Stimulated activated naive CD8-positive, alpha-beta T cell treated with anti-CD3 and anti-CD28 coated beads, Interleukin-15, Interleukin-2, amounts not matched to agents 100 U/mL and 50 U/mL, for 24 hours (primary cell): ENCODE measurements around the gene PDE4D.
A peak's percentile ranks its signal among the peaks of the same experiment; 100 is the strongest.
"Not testable (repeated sequence)": the region's sequence is repeated elsewhere in the genome, so short reads cannot be mapped to it uniquely, and the experiment has no call there.

Experiments
- ATAC-seq: fragments of 150-1000 bp; cut with Tn5 transposase; one replicate; pipeline ENCODE4 v1.10.0; 2021
- DNase-seq: peaks from one replicate; pipeline ENCODE4 v3.0.0; 2021

Gene PDE4D

DNA sequence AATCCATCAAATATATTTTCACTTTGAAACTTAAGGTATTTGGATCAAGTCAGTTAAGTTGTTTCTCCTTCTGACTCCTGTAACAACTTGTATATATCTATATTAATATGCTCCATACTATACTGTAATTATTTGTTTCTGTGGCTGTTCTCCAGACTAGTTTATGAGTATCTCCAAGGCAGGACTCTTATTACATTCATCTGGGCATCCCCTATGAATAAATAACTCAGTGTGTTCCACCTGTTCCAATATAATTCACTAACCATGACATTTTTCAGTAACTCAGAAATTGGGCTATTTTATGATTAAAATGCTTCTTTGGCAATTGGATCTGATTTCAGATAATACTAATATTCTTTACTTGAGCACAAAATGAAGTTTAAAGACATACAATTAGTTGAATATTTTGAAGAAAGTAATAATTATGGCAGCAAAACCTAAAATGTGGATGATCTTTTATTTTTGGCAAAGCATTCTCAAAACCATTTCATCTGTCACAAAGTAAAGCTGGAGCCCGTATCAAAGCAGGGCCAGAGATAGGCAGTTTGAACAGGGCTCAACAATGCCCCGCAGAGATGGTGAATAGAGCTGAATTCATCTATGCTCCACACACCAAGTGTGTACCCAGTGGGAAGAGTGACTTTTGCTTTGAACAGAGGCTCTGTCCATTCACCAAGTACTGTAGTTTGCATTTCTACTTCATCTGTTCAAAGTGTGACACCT lies 314.3 kb downstream of the PDE4D start:
- DNase-seq (no peak), ATAC-seq (no peak)

DNA sequence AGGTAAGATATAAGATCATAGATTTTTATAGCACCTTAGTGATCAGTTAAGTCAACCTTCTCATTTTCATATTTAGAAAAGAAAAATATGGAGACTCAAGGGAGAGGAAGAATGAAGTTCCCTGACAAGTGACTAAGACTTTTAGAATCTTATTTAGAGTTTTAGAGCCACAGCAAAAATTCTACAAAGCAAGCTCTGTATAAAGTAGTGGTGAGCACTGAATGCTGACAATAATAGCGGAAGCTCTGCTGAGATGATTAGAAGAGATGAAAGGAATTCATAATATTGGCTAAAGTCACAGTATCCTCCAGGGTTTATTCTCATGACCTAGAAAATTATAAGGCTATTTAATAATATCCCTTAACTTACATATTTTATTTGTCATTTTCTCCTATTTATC lies 316.0 kb downstream of the PDE4D start:
- ATAC-seq (no peak), DNase-seq (no peak)

DNA sequence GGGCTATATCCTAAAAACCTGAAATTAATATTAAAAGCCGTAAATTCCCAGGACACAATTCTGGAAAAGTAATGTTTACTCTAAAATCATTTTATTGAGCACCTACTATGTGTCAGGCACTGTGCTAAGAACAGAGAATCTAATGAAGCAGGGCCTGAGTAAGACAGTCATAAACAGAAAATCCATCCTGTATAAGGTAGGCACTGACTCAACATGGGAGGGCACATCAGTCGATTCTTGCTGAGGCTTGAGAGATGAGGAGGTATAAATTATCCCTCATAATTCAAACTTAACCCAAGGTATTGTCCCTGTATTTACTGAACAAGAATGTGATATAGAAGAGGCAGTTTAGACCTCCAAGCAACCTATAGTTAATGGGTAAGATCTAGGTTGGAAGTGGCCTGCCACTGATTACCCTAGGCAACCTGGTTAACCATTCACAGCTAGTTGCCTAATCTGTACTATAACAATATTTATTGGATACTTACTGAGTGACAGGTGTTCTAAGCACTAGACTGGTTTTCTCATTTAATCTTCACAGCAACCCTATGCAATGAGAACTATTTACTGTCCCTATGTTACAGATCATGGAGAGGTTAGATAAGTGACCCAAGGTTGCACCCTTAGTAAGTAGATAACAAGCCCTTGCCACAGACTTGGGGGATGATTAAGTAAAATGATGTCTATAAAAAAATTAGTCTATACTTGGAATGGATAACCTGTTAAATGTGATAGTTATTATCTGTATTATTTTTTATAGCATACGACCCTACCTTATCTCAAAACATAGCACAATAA lies 317.7 kb downstream of the PDE4D start:
- no peak for DNase-seq
- ATAC-seq, result no peak

DNA sequence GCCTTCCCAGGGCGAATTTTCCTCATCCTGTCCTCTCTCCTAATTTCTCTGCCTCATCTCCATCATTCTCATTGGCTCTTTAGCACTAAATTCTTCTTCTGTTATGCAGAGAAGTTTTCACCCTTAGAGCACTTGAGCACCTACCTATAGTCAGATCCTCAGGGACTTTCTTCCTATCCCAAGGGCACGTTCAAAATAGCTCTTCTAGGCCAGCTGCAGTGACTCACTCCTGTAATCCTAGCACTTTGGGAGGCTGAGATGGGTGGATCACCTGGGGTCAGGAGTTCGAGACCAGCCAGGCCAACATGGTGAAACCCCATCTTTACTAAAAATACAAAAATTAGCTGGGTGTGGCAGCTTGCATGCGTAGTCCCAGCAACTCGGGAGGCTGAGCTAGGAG lies 320.0 kb downstream of the PDE4D start:
- not testable (repeated sequence) for ATAC-seq, DNase-seq

DNA sequence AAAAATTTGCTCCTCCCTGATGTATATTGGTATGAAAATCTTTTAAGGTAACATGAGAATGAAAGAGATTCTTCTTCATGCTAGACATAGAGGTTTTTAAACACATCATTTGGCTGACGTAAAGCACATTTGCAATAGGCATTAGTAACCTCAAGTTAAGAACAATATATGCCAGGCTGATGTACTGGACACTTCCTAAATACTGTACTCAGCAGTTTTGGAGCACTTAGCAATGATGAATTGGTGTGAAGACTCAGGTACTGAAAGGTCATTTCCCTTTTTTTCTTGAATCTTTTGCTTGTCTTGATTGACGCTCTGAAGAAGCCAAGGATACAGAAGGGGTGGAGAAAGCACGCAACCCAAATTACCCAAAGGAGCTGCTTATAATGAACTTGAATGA lies 322.5 kb downstream of the PDE4D start:
- DNase-seq (no peak), ATAC-seq (no peak)

DNA sequence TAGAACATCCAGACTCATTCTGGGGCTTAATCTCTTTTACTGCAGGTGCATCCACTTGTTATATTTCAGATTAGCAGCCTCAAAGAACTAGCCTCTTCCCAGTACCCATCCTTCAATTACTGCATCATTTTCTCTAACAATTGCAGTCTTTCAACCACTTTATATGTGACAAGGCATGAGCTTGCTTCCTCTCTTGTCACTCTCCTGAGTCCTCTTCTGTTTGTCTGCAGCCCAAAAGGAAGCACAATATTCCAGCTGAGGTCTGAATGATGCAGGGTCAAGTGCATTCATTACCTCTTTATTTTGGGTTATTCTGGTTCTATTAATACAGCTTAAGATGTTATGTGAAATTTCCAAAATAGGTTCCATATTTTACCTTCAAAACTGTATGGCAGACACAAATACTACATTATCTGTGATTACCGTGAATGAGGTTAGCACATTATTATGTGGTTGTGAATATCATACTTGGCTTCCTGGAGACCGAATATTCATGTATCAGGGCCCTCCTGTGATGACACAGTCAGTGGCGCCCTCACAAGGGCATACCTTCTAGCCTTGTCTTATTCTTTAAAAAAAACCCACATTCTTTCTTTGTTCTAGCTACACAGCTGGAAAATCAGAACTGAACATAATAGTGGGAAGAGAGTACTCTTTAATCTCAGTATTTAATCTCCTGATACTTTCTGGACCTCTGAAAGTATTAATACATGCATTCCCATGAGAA lies 323.8 kb downstream of the PDE4D start:
- no peak for ATAC-seq
- DNase-seq, result no peak

DNA sequence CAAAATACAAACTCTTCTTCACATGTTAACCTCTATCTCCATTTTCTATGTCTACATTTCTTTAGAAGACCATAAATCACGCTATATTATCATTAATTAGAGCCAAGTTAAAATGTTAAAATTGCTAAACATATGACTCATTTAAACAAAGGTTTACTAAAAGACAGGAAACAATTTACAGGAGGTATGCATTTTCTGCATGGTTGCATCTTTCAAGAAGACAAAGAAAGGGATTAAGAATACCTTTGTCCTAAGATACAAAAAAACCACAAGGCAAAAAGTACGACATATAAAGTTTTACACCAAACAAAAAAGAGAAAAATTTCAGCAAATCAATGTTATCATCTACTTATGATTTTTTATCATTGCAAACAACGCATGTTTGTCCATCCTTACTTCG lies 324.4 kb downstream of the PDE4D start:
- ATAC-seq (no peak), DNase-seq (no peak)

DNA sequence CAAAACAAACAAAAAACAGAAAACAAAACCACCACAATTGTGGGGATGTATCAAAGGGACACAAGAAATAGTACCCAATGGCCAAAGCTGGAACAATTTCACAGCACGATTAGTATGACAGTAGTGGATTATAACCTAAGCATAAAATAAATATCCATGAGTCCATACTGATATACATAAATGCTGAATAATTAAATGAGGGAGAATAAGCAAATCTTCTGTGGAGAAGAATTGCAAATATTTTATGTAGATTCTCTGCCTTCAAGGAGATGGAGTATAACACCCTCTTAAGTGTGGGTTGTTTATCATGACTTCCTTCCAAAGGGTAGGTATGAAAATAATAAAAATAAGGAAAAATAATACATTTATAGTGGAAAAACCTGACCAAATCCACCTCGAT lies 325.4 kb downstream of the PDE4D start:
- ATAC-seq, result no peak
- DNase-seq, result no peak

DNA sequence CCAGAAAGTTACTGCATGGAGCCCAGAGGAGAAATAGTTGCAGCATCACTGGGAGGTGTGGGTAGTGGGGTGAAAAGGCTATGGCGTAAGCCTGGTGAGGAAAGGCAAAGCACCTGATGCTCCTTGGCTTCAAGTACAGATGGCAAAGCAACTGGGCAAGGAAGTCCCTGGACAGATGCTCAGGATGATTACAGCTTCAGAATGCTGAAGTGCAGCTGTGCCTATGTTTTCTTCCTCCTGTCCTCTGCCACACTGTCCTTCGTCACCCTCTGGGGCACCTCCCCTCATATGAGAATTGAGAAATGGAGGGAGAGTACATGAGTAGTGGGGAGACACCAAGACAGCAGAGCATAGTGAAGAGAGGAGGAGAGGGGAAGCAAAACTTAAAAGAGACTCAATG lies 328.0 kb downstream of the PDE4D start:
- DNase-seq (no peak), ATAC-seq (no peak)

DNA sequence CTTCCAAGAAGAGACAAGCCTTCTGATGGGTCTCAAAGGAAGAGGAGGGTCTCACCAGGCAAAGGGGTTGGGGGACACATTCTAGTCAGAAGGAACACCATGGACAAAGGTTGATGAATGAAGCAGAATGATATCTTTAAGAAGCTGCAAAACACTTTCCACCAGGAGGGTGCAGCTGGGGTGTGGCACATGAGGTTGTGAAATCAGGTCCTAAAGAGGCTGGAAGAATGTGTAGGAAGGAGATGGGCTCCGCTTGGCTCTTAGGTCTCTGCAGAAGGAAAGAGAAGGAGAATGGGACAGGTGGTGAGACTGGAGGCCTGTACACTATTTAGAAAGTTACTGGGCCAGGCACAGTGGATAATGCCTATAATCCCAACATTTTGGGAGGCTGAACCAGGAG lies 328.6 kb downstream of the PDE4D start:
- DNase-seq, result no peak
- no peak for ATAC-seq

DNA sequence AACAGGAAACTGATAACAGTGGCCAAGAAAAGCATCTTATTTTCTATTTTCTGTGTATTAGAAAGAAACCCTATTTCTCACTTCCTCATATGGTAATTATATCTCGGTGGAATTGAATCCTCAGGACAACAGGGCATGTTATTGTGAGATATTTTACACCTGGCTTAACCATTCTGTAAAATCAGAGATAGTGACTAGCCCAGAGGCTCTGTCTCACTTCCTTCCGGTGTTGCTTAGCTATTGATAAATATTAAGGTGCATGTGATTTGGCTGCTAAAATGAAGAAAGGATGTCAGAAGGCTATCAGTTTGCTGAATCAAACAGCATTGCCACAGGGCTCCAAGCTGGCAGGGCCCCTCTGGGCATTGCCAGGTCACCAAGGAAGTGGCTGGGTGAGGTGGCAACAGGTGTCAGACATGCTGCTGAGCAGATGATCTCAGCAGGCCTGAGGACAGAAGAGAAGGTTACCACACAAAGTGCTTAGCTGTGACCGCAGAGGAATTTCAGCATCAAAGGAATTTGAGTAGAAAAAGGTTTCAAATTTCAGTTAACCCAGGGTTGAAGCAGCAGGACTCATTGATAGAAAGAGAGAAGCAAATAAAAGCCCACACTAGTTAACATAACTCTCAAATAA lies 330.7 kb downstream of the PDE4D start:
- DNase-seq, result peak; percentile 36

DNA sequence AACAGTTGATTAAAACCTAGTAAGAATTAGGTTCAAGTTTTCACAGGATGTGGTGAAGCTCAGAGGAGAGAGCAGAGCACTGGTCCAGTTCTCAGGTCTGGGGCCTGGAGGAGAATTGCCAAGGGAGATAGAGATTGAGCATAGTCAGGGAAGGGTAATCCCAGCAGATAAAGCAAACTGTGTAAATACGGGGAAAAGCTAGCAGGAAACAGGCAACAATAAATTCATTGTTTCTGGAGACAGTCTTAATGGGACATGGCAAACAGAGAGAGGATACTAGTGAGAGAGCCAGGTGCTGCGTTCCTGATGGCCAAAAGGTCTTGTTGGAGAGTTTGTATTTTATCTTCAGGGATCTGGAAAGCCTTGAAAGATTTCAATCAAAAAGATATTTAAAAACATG lies 333.0 kb downstream of the PDE4D start:
- no peak for ATAC-seq
- no peak for DNase-seq

More for the DNA sequence above, 330.7 kb downstream of the PDE4D start:
- ATAC-seq, result peak; percentile 81

DNA sequence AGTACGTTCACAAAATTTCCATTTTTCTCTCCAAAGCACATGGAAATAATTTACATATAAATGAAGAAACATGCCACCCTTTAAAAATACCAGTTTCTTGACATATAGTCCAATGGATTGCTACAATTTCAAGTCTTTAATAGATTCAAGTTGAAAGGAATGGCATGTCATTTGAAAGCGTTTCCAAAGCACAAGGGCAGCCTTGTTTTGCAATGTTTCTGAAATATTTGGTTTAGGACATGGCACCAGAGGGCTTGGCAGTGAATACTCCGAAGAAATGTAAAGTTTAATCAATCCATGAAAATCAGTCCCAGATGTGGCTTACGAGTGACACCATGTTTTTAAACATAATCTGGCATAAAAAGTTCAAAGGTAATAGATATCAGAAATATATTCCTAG lies 333.7 kb downstream of the PDE4D start:
- ATAC-seq (no peak), DNase-seq (no peak)

DNA sequence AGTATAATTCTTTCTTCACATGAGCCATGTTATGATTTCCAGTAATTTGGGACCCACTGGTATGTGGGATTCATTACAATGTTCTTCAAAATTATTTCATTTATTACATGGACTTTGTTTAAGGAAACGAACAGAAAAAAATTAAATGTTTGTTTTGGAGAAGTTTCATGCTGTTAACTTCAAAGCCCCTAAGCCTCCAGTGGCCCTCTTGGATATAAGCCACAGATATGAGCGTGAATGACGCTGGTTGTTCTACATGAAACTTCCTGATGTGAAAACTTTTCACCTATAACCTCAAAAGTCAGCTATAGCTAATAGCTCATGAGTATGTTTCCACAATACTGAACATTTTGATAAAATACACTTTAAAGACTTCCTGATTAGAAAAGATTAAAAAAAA lies 334.2 kb downstream of the PDE4D start:
- DNase-seq (no peak), ATAC-seq (no peak)

DNA sequence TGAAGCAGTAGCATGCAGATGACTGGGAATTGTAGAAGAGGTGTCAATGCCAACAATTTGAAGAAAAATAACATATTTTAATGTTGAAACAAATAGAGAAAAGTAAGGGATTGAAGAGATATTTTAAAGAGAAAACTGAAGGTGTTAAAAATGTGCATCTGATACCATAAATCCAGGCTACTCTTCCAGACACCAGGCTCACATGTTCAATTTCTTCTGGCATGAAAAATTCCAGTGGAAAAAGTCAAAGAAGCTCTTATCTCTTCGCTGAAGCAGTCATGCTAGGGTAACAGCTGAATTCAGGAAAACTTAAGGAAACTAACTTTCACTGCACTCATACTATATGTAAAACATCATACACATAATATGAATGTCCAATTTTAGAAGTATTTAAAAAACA lies 335.0 kb downstream of the PDE4D start:
- DNase-seq, result no peak
- ATAC-seq, result no peak

DNA sequence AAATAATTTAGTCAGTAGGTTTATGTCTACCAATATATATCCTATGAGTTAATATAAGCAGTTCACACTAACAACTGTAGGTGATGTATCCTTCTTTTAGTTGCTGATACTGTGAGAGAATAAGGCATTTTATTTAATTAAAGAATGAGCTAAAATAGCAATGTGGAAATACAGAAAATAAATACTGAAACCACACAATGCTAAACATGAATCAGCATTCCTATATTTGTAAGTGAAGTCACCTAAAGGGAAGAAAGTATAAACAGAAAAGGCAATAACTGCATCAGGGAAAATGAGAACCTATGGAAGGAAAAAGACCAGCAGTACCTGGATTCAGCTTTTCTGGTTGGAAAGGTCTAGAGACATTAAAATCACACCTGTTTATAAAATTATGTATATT lies 336.0 kb downstream of the PDE4D start:
- ATAC-seq, result no peak

DNA sequence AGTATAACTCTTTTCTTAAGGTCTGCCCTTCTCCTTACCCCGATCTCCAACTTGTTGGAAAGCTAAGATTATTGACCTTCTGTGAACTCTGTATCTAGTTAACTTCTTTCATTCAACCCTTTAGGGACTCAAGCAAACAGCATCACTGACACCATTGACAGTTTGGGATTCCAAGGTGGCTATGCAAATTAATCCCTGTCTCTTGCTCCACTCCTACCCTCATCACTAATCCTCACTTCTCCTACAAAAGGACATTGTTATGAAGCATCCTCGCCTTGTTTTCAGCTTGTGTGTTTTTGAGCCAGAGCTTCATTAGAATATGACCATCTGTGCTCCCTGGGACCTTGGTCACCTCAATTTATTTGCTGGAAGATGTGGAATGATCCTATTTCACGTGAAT lies 337.9 kb downstream of the PDE4D start:
- DNase-seq (no peak), ATAC-seq (no peak)

More for the DNA sequence above, 336.0 kb downstream of the PDE4D start:
- DNase-seq, result no peak

DNA sequence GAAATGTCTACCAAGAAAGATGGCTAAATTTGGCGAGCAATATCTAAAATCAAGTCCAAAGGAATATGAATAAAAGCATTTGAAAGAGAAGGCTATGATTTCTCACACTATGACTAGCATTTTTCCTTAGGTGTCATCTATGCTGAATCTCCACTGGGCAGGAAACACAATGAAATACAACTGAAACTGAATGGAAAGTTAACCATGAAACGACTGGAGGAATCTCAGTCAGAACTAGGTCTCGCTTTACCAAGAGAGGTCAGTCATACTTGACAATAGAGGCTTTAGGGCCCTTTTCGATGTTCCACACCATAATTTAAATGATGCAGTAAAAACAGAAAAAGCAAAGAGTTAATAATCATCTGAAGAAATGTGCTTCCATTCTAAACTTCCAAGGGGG lies 339.0 kb downstream of the PDE4D start:
- no peak for ATAC-seq
- DNase-seq, result no peak

DNA sequence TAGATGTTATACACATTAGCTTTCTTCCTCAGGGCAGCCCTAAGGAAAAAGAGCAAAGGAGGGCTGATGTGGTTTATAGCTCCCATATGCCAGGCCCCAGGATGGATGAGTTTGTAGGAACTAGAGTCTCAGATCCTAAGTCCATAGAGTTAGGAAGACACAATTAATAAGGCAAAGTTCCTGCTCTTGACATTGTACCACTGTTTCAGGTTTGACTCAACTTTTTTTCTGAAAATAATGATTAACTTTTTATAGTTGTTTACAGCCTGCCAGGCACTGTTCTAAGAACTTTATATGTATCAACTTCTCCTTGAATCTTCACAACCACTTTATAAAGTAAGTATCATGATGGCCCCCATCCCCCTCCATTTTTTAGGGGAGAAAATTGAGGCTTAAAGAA lies 339.5 kb downstream of the PDE4D start:
- DNase-seq (no peak), ATAC-seq (no peak)

DNA sequence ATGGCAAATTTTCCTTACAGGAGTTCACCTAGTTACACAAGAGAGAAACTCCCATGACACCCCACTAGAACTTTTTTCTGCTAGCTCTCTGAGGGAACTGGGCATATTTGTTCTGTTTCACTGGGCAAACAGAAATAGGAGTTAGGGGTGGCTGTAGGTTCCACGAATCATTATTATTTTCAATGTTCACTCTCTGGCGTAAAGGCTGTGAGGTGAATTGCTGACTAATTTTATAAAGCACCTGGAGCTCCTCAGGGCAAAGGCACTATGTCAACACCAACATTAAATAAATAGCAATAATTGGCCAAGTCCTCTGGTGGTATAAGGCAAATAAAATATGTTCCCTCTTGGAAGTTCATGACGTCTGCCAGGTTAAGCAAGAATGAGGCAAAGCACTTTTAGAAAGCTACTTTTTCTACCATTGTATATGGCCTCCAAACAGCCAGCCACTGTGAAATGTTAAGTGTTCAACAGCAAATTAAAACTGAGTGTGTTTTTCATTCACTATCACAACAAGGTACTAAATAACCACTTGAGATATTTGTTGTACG lies 344.6 kb downstream of the PDE4D start:
- no peak for ATAC-seq

DNA sequence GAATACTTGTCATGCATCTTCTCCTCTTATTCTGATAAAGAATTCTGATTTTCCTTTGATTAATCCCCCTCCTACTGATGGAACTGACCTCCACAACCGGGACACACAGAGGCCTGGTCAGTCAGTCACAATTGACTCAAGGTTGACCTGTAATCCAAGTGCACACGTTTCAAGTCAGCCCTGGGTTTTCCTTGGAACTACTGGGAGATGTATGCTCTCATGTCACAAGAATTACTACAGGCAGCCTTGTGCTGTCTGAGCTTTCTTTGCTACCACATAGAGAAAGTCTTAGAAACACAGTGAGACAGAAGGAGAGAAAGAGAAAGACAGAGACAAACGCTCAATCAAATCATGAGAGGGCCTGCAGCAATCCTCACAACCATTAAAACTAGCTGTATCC lies 345.8 kb downstream of the PDE4D start:
- DNase-seq (no peak), ATAC-seq (no peak)

More for the DNA sequence above, 344.6 kb downstream of the PDE4D start:
- DNase-seq, result no peak

DNA sequence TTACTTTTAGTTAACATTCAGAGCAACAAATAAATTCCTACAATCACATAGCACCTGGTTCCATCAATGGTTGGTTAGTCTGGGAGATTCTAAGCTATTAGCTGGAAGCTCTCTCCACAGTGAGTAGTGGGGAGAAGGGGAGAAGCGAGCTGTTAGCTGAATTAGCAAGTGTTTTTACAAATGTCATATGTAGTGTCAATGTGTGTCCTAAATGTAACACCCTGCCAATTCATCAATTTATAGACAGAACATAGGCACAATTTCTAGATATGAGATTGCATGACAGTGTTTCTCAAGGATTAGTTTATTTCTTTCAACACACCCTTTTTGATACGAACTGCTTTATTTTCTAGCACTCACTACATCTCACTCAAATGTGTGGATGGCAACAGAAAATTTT lies 349.0 kb downstream of the PDE4D start:
- DNase-seq (no peak), ATAC-seq (no peak)
